HG03520 (cell line): ENCODE results near the gene CENPVL3.
"Not testable (repeated sequence)": the region's sequence is repeated elsewhere in the genome, so short reads cannot be mapped to it uniquely, and the experiment has no call there.

Source experiments
- ATAC-seq: cut with Tn5 transposase; IDR thresholded peaks from one replicate; pipeline ENCODE4 v1.9.1; 2021; ENCODE audit warnings: mild to moderate bottlenecking, moderate library complexity; ENCODE audit not compliant: unreplicated experiment

Gene CENPVL3

DNA sequence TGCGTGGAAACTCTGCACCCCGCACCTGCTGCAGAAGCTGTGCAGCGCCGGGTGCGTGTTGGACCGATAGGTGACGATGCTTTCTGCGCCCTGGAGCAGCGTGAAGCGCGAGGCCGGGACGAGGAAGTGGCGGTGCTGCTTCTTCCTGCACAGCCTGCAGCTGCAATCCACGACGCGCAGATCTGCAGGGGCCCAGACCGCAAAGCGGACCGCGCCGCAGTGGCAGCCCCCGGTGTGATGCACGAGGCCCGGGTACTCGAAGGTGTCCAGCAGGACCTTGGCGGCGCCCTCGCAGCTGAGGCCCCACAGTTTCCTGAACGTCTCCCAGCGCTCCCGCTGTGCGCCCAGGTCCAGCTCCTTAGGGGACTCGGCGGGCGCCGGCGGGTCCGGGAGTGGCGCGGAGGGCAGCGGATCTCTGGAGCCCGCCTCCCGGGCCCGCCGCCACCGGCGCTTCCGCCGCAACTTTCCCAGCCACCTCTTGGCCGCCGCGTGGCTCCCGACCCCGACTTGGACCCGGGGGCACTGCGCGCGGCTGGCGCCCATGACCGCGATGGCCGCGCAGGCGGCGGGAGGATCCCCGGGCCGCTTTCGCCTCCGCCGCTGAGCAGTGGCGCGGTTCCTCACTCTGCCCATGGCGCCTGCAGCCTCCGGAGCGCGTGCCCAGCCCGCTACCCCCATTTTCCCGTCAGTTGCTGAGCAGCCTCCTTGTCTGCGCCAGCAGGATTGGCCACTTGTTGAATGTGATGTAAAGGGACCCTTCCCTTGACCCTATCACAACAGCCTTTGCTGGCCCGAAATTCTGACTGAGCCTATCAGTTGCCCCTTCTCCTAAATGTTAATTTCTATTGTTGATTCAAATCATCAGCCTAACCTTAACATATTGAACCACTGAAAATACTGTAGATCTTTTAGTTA, at the start of gene CENPVL3:
Gene CENPVL3, minus strand, starts transcription at position 672 of the 915 bp plus-strand sequence. Its CDS starts 39 bp downstream, at position 633.
- not testable (repeated sequence) for ATAC-seq

- no peak for ATAC-seq
Observed at GRCh38 chrX:51665981-51666380, 47.3 kb upstream of the CENPVL3 start.

DNA sequence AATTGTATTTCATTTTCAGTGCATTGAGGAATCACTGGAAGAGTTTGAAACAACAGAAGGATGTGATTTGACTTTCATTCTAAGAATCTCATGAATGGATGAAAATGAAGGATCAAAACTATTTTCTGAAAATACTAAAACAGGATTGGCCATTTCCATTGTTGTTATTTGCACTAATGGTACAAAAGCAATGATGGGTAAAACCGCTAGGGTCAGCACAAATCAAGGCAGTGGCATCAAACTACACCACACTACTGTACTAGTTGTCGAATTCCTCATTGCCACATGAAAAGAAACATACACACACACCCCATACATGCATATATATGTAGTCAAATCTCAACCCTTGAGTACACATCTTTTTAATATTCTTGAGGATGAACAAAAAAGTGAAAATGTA, 24.7 kb upstream of the CENPVL3 start:
- no peak for ATAC-seq

DNA sequence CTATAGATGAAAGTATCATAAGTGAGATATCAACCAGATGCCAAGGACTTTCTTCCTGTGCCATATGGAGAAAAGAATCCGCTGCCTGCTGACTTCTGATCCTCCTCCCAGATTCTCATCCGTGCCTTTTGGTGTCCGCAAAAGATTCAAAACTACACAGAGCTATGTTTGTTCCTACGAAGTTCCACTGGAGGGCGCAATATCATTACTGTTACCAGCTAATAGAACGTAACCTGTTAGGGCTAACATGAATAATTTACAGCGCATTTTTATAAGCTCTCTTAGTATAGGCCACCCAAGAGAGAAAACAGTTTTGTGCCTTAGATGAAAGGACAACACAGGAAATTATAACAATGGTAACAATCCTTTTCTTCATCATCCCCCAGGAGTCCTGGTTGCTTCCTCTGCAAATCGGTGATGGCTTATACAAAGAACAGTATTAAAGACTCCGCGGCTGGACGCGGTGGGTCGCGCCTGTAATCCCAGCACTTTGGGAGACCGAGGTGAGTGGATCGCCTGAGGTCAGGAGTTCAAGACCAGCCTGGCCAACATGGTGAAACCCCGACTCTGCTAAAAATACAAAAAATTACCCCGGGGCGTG, 22.8 kb upstream of the CENPVL3 start:
- no peak for ATAC-seq

- not testable (repeated sequence) for ATAC-seq
Observed at GRCh38 chrX:51636511-51636910, 17.8 kb upstream of the CENPVL3 start.

GRCh38 chrX:51614353-51615012, 4.2 kb downstream of the CENPVL3 start:
- ATAC-seq = no peak

DNA sequence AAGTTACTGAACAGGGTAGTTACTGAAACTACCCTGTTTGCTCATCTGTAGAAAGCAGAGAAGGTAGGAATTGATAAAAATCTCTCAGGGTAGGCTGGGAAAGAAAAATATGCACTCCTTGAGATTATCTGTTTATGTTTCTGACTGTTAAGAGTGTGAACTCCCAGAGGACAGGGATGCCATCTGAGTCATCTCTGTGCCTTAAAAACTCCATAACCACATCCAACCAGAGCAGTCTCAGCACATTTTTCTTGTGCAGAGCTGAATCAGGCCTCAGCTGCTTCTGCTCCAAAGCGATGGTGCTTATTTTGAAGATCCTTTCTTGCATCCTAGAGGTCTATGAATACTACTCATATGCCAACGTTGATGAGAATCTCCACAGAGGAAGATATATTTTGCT, 9.9 kb downstream of the CENPVL3 start:
- no peak for ATAC-seq

DNA sequence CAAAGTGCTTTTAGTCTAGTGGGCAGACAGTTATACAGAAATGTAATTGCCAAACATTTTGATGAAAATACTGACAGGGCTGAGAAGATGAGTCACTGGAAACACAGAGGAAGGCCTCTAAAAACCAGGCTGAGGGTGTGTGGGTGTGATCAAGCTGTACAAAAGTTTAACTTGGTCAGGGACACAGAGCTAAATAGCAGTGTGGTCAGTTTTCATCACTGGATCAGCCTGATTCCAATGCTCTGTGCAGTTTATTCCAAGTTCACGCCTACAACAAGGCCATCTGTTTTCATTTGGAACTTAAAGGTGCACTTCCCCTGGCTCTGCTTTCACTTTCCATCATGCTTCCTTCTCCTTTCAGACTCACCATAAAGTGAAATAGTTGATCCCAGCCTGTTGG, 10.6 kb downstream of the CENPVL3 start:
- ATAC-seq = no peak

GRCh38 chrX:51606446-51606845, 12.3 kb downstream of the CENPVL3 start:
- no peak for ATAC-seq

- no peak for ATAC-seq
Observed at GRCh38 chrX:51598899-51599298, 19.8 kb downstream of the CENPVL3 start.

- no peak for ATAC-seq
Observed at GRCh38 chrX:51571874-51572273, 46.8 kb downstream of the CENPVL3 start.

GRCh38 chrX:51569561-51569960, 49.2 kb downstream of the CENPVL3 start:
- no peak for ATAC-seq

DNA sequence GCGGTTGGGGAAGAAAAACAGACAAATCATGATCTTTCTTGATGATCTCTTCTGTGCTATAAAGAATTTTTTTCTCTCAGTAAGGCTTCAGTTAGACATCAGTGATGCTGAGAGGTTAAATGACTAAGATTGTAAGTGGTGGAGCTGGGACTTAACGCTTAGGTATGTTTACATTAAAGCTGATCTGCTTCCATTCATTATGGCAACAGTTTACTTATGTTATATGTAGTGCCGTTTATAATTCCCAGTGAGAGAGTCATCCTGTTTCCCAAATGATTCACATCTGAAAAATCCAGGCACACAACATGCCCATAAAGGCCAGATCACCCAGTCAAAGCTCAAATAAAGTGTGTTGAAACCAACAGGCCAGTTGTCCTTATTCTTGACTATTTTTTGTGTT, 50.1 kb downstream of the CENPVL3 start:
- ATAC-seq = no peak
